ENCODE measurements around the gene ATF7.

Gene ATF7

DNA sequence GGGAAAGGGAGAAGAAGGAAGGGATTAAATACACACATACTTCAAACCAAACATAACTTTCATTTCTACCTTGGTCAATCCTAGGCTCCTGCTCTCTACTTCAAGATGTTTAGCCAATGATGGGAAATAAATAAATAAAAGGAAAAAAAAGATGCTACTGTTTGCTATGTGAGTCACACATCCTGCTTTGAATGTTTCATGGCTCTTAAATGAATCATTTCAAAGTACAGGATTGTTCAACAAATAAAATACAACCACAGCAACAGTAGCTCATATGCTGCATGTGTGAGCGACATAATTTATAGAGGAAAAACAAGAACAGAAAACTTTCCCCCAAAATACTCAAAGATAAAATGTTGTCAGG lies 64.6 kb downstream of the ATF7 start:
- ATAC-seq (ENCODE audit: insufficient read depth, low read depth): no peak
- no peak overlapping the region for H3K9ac ChIP-seq (ENCODE audit: low read depth, low read length)
- H3K27ac ChIP-seq (ENCODE audit: low read length): no peak overlapping the region
- H3K4me3 ChIP-seq (ENCODE audit: low read depth in 1 of 2, low read length in 2 of 2): no peak overlapping the region
- H3K4me1 ChIP-seq (ENCODE audit: insufficient read depth, low read length): peaks cover 25% of the 10 kb centered on the region
- H3K79me2 ChIP-seq (ENCODE audit: insufficient read depth, low read length): no peaks in the 10 kb centered on the region
- H3K9me3 ChIP-seq (ENCODE audit: insufficient read depth, low read length, severe bottlenecking): no peaks in the 10 kb centered on the region
- H3K27me3 ChIP-seq (ENCODE audit: insufficient read depth, low read length, poor library complexity): no peaks in the 10 kb centered on the region
- no peak for TF ChIP-seq EZH2 (IDR thresholded peaks at IDR 0.05; ENCODE audit: borderline replicate concordance, low read depth, low read length, severe bottlenecking)
- TF ChIP-seq, protein P1, sequence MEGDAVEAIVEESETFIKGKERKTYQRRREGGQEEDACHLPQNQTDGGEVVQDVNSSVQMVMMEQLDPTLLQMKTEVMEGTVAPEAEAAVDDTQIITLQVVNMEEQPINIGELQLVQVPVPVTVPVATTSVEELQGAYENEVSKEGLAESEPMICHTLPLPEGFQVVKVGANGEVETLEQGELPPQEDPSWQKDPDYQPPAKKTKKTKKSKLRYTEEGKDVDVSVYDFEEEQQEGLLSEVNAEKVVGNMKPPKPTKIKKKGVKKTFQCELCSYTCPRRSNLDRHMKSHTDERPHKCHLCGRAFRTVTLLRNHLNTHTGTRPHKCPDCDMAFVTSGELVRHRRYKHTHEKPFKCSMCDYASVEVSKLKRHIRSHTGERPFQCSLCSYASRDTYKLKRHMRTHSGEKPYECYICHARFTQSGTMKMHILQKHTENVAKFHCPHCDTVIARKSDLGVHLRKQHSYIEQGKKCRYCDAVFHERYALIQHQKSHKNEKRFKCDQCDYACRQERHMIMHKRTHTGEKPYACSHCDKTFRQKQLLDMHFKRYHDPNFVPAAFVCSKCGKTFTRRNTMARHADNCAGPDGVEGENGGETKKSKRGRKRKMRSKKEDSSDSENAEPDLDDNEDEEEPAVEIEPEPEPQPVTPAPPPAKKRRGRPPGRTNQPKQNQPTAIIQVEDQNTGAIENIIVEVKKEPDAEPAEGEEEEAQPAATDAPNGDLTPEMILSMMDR (IDR thresholded peaks at IDR 0.05; ENCODE audit: borderline replicate concordance, extremely low read depth, low read length, poor library complexity, severe bottlenecking): no peak
- H4K20me1 ChIP-seq (ENCODE audit: insufficient read depth, low read length): no peaks in the 10 kb centered on the region
- H3K4me2 ChIP-seq (ENCODE audit: insufficient read depth, low read length): no peak overlapping the region
- H2AFZ ChIP-seq (ENCODE audit: low read depth, low read length): no peak overlapping the region
- DNase-seq: no peak
- no peaks in the 10 kb centered on the region for H3K36me3 ChIP-seq (ENCODE audit: insufficient read depth, low read length)

DNA sequence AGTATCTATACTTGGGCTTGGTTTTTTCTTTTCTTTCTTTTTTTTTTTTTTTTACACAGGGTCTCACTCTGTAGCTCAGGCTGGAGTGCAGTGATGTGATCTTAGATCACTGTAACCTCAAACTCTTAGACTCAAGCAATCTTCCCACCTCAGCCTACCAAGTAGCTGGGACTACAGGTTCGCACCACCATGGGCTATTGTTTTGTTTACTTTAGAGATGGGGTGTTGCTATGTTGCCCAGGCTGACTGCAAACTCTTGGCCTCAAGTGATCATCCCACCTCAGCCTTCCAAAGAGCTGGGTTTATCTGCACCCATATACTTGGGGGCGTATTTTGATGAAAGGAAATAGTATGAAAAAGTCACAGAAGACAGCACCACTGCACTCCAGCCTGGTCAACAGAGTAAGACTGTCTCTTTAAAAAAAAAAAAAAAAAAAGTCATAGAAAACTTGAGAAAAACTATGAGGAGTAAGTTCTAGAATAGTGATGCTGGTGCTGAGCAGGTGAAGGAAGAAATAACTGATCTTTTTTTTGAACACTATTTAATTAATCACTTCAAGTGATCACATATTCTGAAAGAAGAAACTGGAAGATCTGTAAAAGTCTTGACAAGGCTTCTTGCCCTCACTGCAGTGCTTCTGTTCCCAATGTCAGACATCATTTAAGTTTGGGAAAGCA lies 65.1 kb downstream of the ATF7 start:
- Histone ChIP-seq H3K36me3 (ENCODE audit: insufficient read depth, low read length) (no peaks in the 10 kb centered on the region), H3K27me3 (ENCODE audit: insufficient read depth, low read length, poor library complexity) (no peaks in the 10 kb centered on the region), H3K4me3 (ENCODE audit: low read depth in 1 of 2, low read length in 2 of 2) (no peak overlapping the region), H3K9me3 (ENCODE audit: insufficient read depth, low read length, severe bottlenecking) (no peaks in the 10 kb centered on the region), H3K4me2 (ENCODE audit: insufficient read depth, low read length) (no peak overlapping the region), H2AFZ (ENCODE audit: low read depth, low read length) (no peak overlapping the region), H3K4me1 (ENCODE audit: insufficient read depth, low read length) (peaks cover 23% of the 10 kb centered on the region), H3K9ac (ENCODE audit: low read depth, low read length) (no peak overlapping the region), H3K79me2 (ENCODE audit: insufficient read depth, low read length) (no peaks in the 10 kb centered on the region), H3K27ac (ENCODE audit: low read length) (no peak overlapping the region), H4K20me1 (ENCODE audit: insufficient read depth, low read length) (no peaks in the 10 kb centered on the region)
- ATAC-seq (ENCODE audit: insufficient read depth, low read depth) (no peak), DNase-seq (no peak)
- TF ChIP-seq, protein P1 (IDR thresholded peaks at IDR 0.05; ENCODE audit: borderline replicate concordance, extremely low read depth, low read length, poor library complexity, severe bottlenecking): no peak
- no peak for TF ChIP-seq EZH2 (IDR thresholded peaks at IDR 0.05; ENCODE audit: borderline replicate concordance, low read depth, low read length, severe bottlenecking)

DNA sequence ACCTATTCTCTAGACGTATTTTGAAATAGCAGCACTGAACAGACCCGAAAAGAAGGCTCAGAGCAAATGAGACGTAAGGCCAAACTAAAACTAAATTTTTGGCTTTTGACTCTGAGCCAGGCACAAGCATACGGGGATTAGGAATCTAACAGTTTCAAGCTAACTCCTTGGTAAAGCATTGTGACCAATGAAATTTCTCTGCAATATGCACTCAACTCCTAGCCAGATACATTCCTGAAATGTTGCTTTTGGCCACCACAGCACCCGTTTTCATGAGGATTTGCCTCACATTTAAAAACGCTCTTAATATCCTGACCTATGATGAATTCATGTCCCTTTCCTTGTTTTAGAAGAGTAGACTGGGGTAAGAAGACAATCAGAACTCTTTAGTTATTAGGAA lies 65.8 kb downstream of the ATF7 start:
- H3K36me3 ChIP-seq (ENCODE audit: insufficient read depth, low read length): no peaks in the 10 kb centered on the region
- no peak overlapping the region for H3K4me3 ChIP-seq (ENCODE audit: low read depth in 1 of 2, low read length in 2 of 2)
- H3K27me3 ChIP-seq (ENCODE audit: insufficient read depth, low read length, poor library complexity): no peaks in the 10 kb centered on the region
- no peak overlapping the region for H3K4me2 ChIP-seq (ENCODE audit: insufficient read depth, low read length)
- DNase-seq (no peak), ATAC-seq (ENCODE audit: insufficient read depth, low read depth) (no peak)
- no peaks in the 10 kb centered on the region for H3K9me3 ChIP-seq (ENCODE audit: insufficient read depth, low read length, severe bottlenecking)
- no peak overlapping the region for H3K9ac ChIP-seq (ENCODE audit: low read depth, low read length)
- no peaks in the 10 kb centered on the region for H3K79me2 ChIP-seq (ENCODE audit: insufficient read depth, low read length)
- no peaks in the 10 kb centered on the region for H4K20me1 ChIP-seq (ENCODE audit: insufficient read depth, low read length)
- H3K4me1 ChIP-seq (ENCODE audit: insufficient read depth, low read length): peaks cover 20% of the 10 kb centered on the region
- TF ChIP-seq EZH2 (IDR thresholded peaks at IDR 0.05; ENCODE audit: borderline replicate concordance, low read depth, low read length, severe bottlenecking): no peak
- TF ChIP-seq, protein P1 (IDR thresholded peaks at IDR 0.05; ENCODE audit: borderline replicate concordance, extremely low read depth, low read length, poor library complexity, severe bottlenecking): no peak
- H2AFZ ChIP-seq (ENCODE audit: low read depth, low read length): no peak overlapping the region
- no peak overlapping the region for H3K27ac ChIP-seq (ENCODE audit: low read length)

Measured in DND-41 (cell line).